Measurements from ENCODE around the gene MYL6B. TPM values are rescaled to one million over a fixed set of nuclear protein-coding genes. Genes with fewer than 3 reads are reported as not detected.

Gene MYL6B
- total RNA-seq, 4 donors from 2014 or later: 26.3 to 51.0 (median 37.8) TPM

DNA sequence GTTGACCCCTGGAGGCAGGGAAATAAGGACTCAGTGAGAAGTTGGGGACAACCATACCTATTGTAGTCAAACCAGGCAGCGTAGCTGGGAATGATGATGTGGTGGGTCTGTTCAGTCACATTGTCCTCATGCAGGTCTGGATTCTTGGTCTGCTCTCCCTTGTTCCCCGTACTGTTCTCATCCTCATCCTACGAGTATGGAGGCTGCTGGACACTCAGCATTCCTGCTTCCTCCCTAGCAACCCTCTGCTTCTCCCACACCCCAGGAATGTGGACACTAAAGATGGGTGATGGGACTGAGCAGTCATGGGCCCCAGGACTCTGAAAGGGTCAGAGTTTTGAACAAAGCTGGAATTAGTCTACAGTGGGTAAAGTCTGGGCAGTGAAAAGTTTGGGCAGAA is 26.0 kb downstream of the MYL6B start:
- DNase-seq: no peak
- intact Hi-C loops (cut with DNase I): no loop called here
- TF ChIP-seq, protein P1, sequence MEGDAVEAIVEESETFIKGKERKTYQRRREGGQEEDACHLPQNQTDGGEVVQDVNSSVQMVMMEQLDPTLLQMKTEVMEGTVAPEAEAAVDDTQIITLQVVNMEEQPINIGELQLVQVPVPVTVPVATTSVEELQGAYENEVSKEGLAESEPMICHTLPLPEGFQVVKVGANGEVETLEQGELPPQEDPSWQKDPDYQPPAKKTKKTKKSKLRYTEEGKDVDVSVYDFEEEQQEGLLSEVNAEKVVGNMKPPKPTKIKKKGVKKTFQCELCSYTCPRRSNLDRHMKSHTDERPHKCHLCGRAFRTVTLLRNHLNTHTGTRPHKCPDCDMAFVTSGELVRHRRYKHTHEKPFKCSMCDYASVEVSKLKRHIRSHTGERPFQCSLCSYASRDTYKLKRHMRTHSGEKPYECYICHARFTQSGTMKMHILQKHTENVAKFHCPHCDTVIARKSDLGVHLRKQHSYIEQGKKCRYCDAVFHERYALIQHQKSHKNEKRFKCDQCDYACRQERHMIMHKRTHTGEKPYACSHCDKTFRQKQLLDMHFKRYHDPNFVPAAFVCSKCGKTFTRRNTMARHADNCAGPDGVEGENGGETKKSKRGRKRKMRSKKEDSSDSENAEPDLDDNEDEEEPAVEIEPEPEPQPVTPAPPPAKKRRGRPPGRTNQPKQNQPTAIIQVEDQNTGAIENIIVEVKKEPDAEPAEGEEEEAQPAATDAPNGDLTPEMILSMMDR (IDR thresholded peaks at IDR 0.05): no peak
- no peak for TF ChIP-seq POLR2A (IDR thresholded peaks at IDR 0.05)
- peaks cover 38 to 100% (median 88%) of the 10 kb centered on the region in 3 donors for H3K36me3 ChIP-seq
- 82 to 93% methylated on average over 3 of the region's 3 CpGs for WGBS, 2 donors
- no peak overlapping the region for H3K27ac ChIP-seq
- no peaks in the 10 kb centered on the region for H3K9me3 ChIP-seq
- H3K27me3 ChIP-seq: no peaks in the 10 kb centered on the region
- H3K4me3 ChIP-seq: no peak overlapping the region
- no peaks in the 10 kb centered on the region for H3K4me1 ChIP-seq

DNA sequence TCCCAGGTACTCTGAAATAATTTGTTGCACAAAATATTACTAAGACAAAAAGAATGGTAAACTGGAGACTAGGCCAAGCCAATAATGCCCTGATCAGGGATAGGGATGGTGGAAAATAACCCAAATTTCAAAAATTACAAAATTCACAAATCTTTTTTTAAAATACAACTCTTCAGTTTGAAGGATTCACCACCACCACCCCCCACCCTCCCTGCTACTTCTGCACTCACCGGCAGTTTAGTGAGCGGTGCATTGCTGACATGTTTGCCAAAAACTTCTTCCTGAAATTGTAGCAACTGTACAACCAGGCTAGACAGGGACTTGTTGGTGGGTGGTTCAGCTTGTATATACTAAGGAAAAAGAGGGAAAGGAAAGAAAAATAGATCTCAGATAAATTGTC is 34.6 kb downstream of the MYL6B start:
- intact Hi-C loops (cut with DNase I): loop anchor here (5.0 kb wide), 1 partner anchor 60 kb away; the partner anchor contains the start of gene ESYT1
- DNase-seq: no peak
- Histone ChIP-seq H3K4me3 (no peak overlapping the region), H3K27ac (peak overlapping the region in 1 of 4 donors; percentile 99), H3K9me3 (no peaks in the 10 kb centered on the region), H3K4me1 (peaks cover 18 to 38% (median 25%) of the 10 kb centered on the region in 3 donors), H3K27me3 (no peaks in the 10 kb centered on the region), H3K36me3 (peaks cover 15 to 54% (median 30%) of the 10 kb centered on the region in 3 donors)
- 53 to 72% methylated on average over 2 of the region's 2 CpGs for WGBS, 2 donors
- TF ChIP-seq POLR2A (IDR thresholded peaks at IDR 0.05): no peak
- TF ChIP-seq, protein P1 (IDR thresholded peaks at IDR 0.05): no peak

DNA sequence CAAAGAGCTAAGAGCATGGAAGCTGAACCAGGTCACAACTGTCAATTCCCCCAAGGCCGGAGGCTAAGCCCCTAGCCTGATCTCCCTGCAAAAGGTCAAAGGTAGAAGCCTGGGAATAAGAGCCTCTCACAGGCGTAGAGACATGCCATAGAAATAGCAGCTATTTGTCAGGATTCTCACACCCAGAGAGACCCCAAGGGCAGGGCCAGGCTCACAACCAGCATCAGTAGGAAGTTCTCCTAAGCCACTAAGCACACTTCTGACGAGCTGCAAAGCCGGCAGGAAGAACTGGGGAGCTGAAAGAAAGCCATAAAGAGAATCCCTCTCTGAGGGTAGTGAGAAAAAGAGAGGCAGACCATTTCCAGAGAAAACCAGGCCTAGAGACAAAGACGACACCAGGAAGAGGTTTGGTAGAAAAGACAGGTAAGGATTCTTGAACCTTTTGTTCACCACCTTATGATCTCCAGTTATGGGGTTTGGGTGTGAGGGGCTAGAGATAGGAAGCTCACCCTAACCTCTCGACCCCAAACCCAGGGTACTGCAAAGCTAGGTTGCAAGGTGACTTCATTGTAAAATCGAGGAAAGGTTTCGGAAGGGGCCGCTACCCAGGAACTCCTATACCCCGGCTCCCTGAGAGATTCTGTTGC is 35.9 kb downstream of the MYL6B start:
- 6 to 13% methylated on average over 10 of the region's 10 CpGs for WGBS, 2 donors
- Histone ChIP-seq H3K4me3 (peak overlapping the region; percentile 78 to 97 (median 90)), H3K27ac (peak overlapping the region; percentile 93 to 99 (median 95)), H3K4me1 (peaks cover 18 to 38% (median 25%) of the 10 kb centered on the region in 3 donors), H3K9me3 (no peaks in the 10 kb centered on the region), H3K36me3 (peaks cover 15 to 41% (median 19%) of the 10 kb centered on the region in 3 donors), H3K27me3 (no peaks in the 10 kb centered on the region)
- intact Hi-C loops (cut with DNase I): loop anchor here (5.0 kb wide), 1 partner anchor 61 kb away; the partner anchor contains the start of gene ESYT1
- no peak for DNase-seq
- TF ChIP-seq, protein P1 (IDR thresholded peaks at IDR 0.05): no peak
- TF ChIP-seq POLR2A (IDR thresholded peaks at IDR 0.05): no peak

DNA sequence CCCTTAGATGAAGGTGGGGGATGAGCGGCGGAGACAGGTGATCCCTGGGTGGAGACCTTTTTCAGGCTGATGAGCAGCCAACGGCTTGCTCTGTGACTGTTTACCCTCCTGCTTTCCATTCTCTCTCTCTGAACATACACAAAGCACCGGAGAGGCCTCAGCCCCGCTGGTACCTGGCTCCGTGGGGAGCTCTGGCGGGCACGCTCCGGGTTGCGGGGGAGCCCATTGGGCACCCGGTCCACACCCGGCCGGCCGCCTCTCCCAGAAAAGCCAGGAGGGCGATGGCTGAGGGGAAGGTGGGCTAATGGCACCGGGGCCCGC is 36.4 kb downstream of the MYL6B start:
- no peaks in the 10 kb centered on the region for H3K27me3 ChIP-seq
- DNase-seq: no peak
- intact Hi-C loops (cut with DNase I): loop anchor here (5.0 kb wide), 1 partner anchor 61 kb away; the partner anchor contains the start of gene ESYT1
- peaks cover 18 to 38% (median 25%) of the 10 kb centered on the region in 3 donors for H3K4me1 ChIP-seq
- peak overlapping the region; percentile 78 to 97 (median 90) for H3K4me3 ChIP-seq
- WGBS, 2 donors: 0 to 4% methylated on average over 2 to 3 of the region's 17 CpGs
- peak overlapping the region; percentile 93 to 99 (median 95) for H3K27ac ChIP-seq
- no peak for TF ChIP-seq POLR2A (IDR thresholded peaks at IDR 0.05)
- TF ChIP-seq, protein P1 (IDR thresholded peaks at IDR 0.05): no peak
- peaks cover 11 to 36% (median 16%) of the 10 kb centered on the region in 3 donors for H3K36me3 ChIP-seq
- no peaks in the 10 kb centered on the region for H3K9me3 ChIP-seq
